HepG2 (cell line): ENCODE measurements around the gene TWNK. TPM values are rescaled to one million over a fixed set of nuclear protein-coding genes. Genes with fewer than 3 reads are reported as not detected.
A peak's percentile ranks its signal among the peaks of the same experiment; 100 is the strongest.

Experiments used
- ARID3A ChIP-seq: IDR thresholded peaks from 2 replicates; pipeline ENCODE4 v1.6.1; 2012; ENCODE audit warnings: low read depth, low read length, improper control_type of control experiment
- ATF7 ChIP-seq, 2 experiments: fragments of 450-650 bp in 1 of 2; sonication (generic) in 1 of 2; formaldehyde crosslinking in 1 of 2; IDR thresholded peaks; 2 replicates each; pipeline versions ENCODE4 v1.4.0 to v1.6.1; 2016 to 2020; ENCODE audit warnings: antibody characterized with exemption in 1 of 2, mild to moderate bottlenecking in 1 of 2, missing genetic modification reagents in 1 of 2
- BCL3 ChIP-seq: sonication (generic); formaldehyde crosslinking; IDR thresholded peaks from 2 replicates; pipeline ENCODE4 v1.5.1; 2020; ENCODE audit warnings: mild to moderate bottlenecking, missing genetic modification reagents, moderate library complexity
- FOXP4 ChIP-seq: sonication (generic); formaldehyde crosslinking; IDR thresholded peaks from 2 replicates; pipeline ENCODE4 v1.4.0; 2020; ENCODE audit warnings: missing genetic modification reagents
- SIN3B ChIP-seq: fragments of 150-350 bp; IDR thresholded peaks from 2 replicates; pipeline ENCODE4 v1.6.1; 2014; ENCODE audit warnings: low read length
- ZNF180 ChIP-seq: sonication (generic); formaldehyde crosslinking; IDR thresholded peaks from 2 replicates; pipeline ENCODE4 v1.4.0; 2020; ENCODE audit warnings: low read depth, missing genetic modification reagents, borderline replicate concordance
- ZNF512 ChIP-seq: sonication (generic); formaldehyde crosslinking; IDR thresholded peaks from 2 replicates; pipeline ENCODE4 v1.4.0; 2020; ENCODE audit warnings: mild to moderate bottlenecking, missing genetic modification reagents
- ZNF687 ChIP-seq: sonication (generic); formaldehyde crosslinking; IDR thresholded peaks from 2 replicates; pipeline ENCODE4 v1.5.1; 2020; ENCODE audit warnings: mild to moderate bottlenecking, missing genetic modification reagents, moderate library complexity
- polyA plus RNA-seq, 8 experiments: library from polyadenylated mRNA; depleted of rRNA in 3 of 8; stranded (reverse) in 7 of 8; unstranded in 1 of 8; fragments of >200 nt; fragmentation: Illumina TruSeq in 4 of 8; extraction: Trizol in 4 of 8; gene quantifications; 2 replicates each; pipeline versions ENCODE4 v1.2.1 to v1.2.3, GENCODE V29; 2011 to 2016; ENCODE audit warnings: low read depth in 4 of 8, missing spikeins in 1 of 8, mixed read lengths in 1 of 8; ENCODE audit not compliant: insufficient read depth in 1 of 8
- total RNA-seq, 5 experiments: library from RNA; depleted of rRNA; stranded (reverse); fragments of >200 nt; fragmentation: Illumina TruSeq; extraction: Trizol; gene quantifications; 2 replicates each; pipeline ENCODE4 v1.2.3, GENCODE V29; 2016; ENCODE audit warnings: low read depth in 1 of 5
- TF ChIP-seq, protein P1 (sequence below): sonication (generic); formaldehyde crosslinking; IDR thresholded peaks from 2 replicates; pipeline ENCODE4 v1.4.0; 2020; ENCODE audit warnings: mild to moderate bottlenecking, low read depth, missing genetic modification reagents

The TWNK gene
- total and polyA plus RNA-seq, 2 of the 13 experiments (the other 11 are each of a cell fraction or from before 2014, with no cell fraction given), result 10.7 to 16.5 TPM

DNA sequence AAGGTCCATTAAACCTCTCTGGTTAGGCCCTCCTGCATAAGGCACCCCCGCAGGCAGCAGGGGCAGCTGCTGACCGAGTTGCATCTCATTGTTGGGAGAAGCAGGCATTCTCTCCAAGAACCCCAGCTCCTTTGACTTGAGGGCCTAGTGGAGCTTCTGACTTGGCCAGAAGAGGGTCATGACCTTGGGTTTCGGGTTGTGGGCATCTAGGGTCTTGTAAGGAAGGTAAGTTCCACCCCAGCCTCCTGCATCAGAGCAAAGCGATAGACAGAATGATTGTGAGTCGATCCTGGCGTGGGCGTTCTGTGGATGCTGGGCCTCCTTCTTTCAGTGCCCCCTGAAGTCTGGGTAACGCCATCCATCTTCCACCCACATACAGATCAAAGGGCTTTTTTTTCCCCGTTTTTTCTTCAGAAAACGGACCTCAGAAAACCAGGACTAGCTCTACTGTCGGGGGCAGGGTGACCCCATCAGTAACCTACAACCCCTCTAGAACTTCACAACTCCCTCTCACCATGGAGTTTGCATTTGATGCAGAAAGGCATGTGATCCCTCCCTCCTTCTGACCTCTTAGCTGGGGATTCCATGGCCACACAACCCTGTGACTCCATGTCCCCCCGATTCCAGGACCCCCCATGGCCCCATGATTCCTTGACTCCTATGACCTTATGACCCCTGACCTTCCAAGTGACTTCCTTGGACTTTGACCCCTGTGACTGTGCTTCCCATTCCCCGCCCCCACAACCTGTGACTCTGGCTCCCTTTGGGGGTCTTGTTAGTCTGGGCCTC is 15.0 kb upstream of the TWNK start (continued):
- TF ChIP-seq ZNF512 (no peak), ZNF687 (CRISPR knock-in tag) (peak; percentile 60; the same call in 1 of the 2 replicates), ATF7 (IDR thresholded peaks at IDR 0.05) (no peak), ATF7 (CRISPR knock-in tag; IDR thresholded peaks at IDR 0.05) (no peak), FOXP4 (CRISPR knock-in tag) (no peak), ARID3A (no peak), BCL3 (CRISPR knock-in tag) (no peak), ZNF180 (CRISPR knock-in tag) (no peak), SIN3B (no peak)
- TF ChIP-seq, protein P1, sequence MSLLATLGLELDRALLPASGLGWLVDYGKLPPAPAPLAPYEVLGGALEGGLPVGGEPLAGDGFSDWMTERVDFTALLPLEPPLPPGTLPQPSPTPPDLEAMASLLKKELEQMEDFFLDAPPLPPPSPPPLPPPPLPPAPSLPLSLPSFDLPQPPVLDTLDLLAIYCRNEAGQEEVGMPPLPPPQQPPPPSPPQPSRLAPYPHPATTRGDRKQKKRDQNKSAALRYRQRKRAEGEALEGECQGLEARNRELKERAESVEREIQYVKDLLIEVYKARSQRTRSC (CRISPR knock-in tag), result no peak
